ENCODE measurements around the gene RALGAPA2. TPM values are rescaled to one million over a fixed set of nuclear protein-coding genes. Genes with fewer than 3 reads are reported as not detected.

Gene RALGAPA2
- polyA plus RNA-seq, 1 of the 3 experiments (the other 2 are of a cell fraction) = 1.0 TPM

DNA sequence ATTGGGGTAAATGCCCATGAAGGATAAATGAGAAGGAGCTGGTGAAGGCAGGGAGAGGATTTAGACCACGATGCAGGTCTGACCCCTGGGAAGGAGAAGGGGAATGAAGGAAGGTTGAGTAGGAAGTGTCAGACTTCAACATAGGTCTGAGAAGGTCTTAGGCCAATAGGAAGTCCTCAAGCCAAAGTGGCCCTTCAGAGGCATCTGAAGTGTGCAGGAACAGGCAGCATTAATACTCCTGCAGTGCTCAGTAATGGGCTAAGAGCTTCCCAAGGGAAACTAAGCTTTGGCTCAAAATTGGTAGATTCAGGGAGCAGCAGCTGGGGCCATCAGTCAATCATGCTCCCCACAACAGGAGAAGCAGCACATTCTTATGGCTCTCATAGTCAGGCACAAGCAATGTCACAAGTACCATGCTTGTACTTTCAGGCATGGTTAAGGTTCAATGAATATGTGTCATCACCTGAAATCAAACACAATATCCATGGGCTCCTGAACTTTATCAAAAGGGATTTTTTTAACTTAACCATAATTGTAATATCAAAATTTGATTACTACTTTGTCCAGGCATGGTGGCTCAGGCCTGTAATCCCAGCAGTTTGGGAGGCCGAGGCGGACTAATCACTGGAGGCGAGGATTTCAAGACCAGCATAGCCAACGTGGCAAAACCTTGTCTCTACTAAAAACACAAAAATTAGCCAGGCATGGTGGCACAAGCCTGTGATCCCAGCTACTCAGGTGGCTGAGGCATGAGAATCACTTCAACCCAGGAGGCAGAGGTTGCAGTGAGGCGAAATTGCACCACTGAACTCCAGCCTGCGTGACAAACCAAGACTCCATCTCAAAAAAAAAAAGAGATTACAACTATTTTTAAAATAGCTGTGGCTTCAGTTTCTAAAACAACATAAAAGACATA is 9.9 kb downstream of the RALGAPA2 start:
- TF ChIP-seq MXI1 (IDR thresholded peaks at IDR 0.05; ENCODE audit: low read depth, low read length) (no peak), FOXJ3 (CRISPR knock-in tag; IDR thresholded peaks at IDR 0.05) (no peak), NFIC (IDR thresholded peaks at IDR 0.05; ENCODE audit: borderline replicate concordance) (no peak), PBX3 (IDR thresholded peaks at IDR 0.05) (no peak), TAF1 (IDR thresholded peaks at IDR 0.05; ENCODE audit: borderline replicate concordance, low read depth, low read length) (no peak), TCF12 (IDR thresholded peaks at IDR 0.05) (no peak)
- no peaks in the 10 kb centered on the region for H3K9me2 ChIP-seq
- H3K27ac ChIP-seq (ENCODE audit: low read depth in 2 of 2, low read length in 1 of 2) = no peak overlapping the region
- no peaks in the 10 kb centered on the region; the same call in 1 of the 2 replicates for H3K27me3 ChIP-seq (ENCODE audit: insufficient read depth)
- no peaks in the 10 kb centered on the region for H3K9me3 ChIP-seq
- H3K4me1 ChIP-seq (ENCODE audit: control insufficient read depth in 1 of 2, insufficient read depth in 2 of 2, low read depth in 1 of 2, low read length in 1 of 2) = peaks cover 0 to 3% of the 10 kb centered on the region in 2 experiments; a peak in 1 of 4 replicates
- CTCF ChIA-PET = interaction anchor here (1.1 kb wide), 1 partner anchor 37 kb away, joined by 3 read pairs; no protein-coding TSS in a partner anchor
- no peak overlapping the region for H2AFZ ChIP-seq (ENCODE audit: low read depth)
- no peak for DNase-seq
- WGBS (ENCODE audit: low lambda C conversion rate) = 79% methylated on average over 7 of the region's 7 CpGs
- H3F3A ChIP-seq (replicated peaks; ENCODE audit: insufficient read depth) = no peaks in the 10 kb centered on the region
- no peaks in the 10 kb centered on the region for H4K20me1 ChIP-seq (ENCODE audit: insufficient read depth)
- H3K36me3 ChIP-seq (replicated peaks in 1 of 2; ENCODE audit: control insufficient read depth in 1 of 2, insufficient read depth in 2 of 2, low read length in 1 of 2) = no peaks in the 10 kb centered on the region
- H3K4me2 ChIP-seq = no peak overlapping the region
- no peak overlapping the region for H3K9ac ChIP-seq
- no peak overlapping the region for H3K4me3 ChIP-seq (ENCODE audit: low read depth in 2 of 2, low read length in 1 of 2)
- POLR2A ChIA-PET = no interaction called here
- H3K79me2 ChIP-seq (ENCODE audit: insufficient read depth) = no peaks in the 10 kb centered on the region

DNA sequence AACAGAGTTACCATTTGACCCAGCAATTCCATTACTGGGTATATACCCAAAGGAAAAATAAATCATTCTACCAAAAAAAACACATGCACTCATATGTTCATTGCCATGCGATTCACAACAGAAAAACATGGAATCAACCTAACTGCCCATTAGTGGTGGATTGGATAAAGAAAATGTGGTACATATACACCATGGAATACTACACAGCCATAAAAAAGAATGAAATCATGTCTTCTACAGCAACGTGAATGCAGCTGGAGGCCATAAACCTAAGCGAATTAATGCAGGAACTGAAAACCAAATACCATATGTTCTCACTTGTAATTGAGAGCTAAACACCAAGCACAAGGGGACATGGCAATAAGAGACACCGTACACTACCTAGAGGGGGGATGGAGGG is 12.5 kb downstream of the RALGAPA2 start:
- H3K4me3 ChIP-seq (ENCODE audit: low read depth in 2 of 2, low read length in 1 of 2) = no peak overlapping the region
- DNase-seq = no peak
- POLR2A ChIA-PET = no interaction called here

DNA sequence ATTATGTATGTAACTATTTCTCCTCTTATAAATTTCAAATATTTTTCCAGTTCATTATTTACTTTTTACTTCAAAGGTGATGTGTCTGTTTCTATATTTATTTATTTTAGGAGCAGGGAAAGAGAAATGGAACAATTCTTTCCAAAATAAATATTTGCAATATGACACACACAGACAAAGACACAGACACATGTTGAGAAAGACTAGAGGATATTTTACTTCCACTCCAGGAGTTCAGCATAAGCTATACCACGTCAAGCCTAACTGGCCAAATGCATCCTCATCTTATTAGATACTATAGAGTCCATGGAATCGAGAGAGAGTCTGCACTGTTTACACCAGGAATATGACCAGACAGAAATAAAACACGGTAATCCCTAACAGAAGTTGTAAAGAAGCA is 13.3 kb downstream of the RALGAPA2 start:
- DNase-seq = no peak
- WGBS (ENCODE audit: low lambda C conversion rate) = 51% methylated on average over 3 of the region's 3 CpGs
- Histone ChIP-seq H3K4me1 (ENCODE audit: control insufficient read depth in 1 of 2, insufficient read depth in 2 of 2, low read depth in 1 of 2, low read length in 1 of 2) (no peaks in the 10 kb centered on the region), H3K79me2 (ENCODE audit: insufficient read depth) (no peaks in the 10 kb centered on the region), H3K9me3 (no peaks in the 10 kb centered on the region), H3K9ac (no peak overlapping the region), H3K4me2 (no peak overlapping the region), H3K27me3 (ENCODE audit: insufficient read depth) (no peaks in the 10 kb centered on the region), H3K4me3 (ENCODE audit: low read depth in 2 of 2, low read length in 1 of 2) (no peak overlapping the region), H3F3A (replicated peaks; ENCODE audit: insufficient read depth) (no peaks in the 10 kb centered on the region), H2AFZ (ENCODE audit: low read depth) (no peak overlapping the region), H3K9me2 (no peaks in the 10 kb centered on the region), H3K27ac (ENCODE audit: low read depth in 2 of 2, low read length in 1 of 2) (no peak overlapping the region), H4K20me1 (ENCODE audit: insufficient read depth) (no peaks in the 10 kb centered on the region), H3K36me3 (replicated peaks in 1 of 2; ENCODE audit: control insufficient read depth in 1 of 2, insufficient read depth in 2 of 2, low read length in 1 of 2) (no peaks in the 10 kb centered on the region)
- CTCF ChIA-PET = no interaction called here
- POLR2A ChIA-PET = no interaction called here
- TF ChIP-seq, protein P1, sequence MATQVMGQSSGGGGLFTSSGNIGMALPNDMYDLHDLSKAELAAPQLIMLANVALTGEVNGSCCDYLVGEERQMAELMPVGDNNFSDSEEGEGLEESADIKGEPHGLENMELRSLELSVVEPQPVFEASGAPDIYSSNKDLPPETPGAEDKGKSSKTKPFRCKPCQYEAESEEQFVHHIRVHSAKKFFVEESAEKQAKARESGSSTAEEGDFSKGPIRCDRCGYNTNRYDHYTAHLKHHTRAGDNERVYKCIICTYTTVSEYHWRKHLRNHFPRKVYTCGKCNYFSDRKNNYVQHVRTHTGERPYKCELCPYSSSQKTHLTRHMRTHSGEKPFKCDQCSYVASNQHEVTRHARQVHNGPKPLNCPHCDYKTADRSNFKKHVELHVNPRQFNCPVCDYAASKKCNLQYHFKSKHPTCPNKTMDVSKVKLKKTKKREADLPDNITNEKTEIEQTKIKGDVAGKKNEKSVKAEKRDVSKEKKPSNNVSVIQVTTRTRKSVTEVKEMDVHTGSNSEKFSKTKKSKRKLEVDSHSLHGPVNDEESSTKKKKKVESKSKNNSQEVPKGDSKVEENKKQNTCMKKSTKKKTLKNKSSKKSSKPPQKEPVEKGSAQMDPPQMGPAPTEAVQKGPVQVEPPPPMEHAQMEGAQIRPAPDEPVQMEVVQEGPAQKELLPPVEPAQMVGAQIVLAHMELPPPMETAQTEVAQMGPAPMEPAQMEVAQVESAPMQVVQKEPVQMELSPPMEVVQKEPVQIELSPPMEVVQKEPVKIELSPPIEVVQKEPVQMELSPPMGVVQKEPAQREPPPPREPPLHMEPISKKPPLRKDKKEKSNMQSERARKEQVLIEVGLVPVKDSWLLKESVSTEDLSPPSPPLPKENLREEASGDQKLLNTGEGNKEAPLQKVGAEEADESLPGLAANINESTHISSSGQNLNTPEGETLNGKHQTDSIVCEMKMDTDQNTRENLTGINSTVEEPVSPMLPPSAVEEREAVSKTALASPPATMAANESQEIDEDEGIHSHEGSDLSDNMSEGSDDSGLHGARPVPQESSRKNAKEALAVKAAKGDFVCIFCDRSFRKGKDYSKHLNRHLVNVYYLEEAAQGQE (IDR thresholded peaks at IDR 0.05; ENCODE audit: low read depth, low read length) = no peak
- TF ChIP-seq, protein P2, sequence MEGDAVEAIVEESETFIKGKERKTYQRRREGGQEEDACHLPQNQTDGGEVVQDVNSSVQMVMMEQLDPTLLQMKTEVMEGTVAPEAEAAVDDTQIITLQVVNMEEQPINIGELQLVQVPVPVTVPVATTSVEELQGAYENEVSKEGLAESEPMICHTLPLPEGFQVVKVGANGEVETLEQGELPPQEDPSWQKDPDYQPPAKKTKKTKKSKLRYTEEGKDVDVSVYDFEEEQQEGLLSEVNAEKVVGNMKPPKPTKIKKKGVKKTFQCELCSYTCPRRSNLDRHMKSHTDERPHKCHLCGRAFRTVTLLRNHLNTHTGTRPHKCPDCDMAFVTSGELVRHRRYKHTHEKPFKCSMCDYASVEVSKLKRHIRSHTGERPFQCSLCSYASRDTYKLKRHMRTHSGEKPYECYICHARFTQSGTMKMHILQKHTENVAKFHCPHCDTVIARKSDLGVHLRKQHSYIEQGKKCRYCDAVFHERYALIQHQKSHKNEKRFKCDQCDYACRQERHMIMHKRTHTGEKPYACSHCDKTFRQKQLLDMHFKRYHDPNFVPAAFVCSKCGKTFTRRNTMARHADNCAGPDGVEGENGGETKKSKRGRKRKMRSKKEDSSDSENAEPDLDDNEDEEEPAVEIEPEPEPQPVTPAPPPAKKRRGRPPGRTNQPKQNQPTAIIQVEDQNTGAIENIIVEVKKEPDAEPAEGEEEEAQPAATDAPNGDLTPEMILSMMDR (IDR thresholded peaks at IDR 0.05) = no peak
- TF ChIP-seq MXI1 (IDR thresholded peaks at IDR 0.05; ENCODE audit: low read depth, low read length) = no peak
- no peak for TF ChIP-seq EZH2phosphoT487 (IDR thresholded peaks at IDR 0.05; ENCODE audit: borderline replicate concordance, low read depth)
- TF ChIP-seq, protein P3, sequence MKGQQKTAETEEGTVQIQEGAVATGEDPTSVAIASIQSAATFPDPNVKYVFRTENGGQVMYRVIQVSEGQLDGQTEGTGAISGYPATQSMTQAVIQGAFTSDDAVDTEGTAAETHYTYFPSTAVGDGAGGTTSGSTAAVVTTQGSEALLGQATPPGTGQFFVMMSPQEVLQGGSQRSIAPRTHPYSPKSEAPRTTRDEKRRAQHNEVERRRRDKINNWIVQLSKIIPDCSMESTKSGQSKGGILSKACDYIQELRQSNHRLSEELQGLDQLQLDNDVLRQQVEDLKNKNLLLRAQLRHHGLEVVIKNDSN (IDR thresholded peaks at IDR 0.05; ENCODE audit: borderline replicate concordance, low read depth) = no peak

More for the DNA sequence above, 12.5 kb downstream of the RALGAPA2 start:
- H3K27me3 ChIP-seq (ENCODE audit: insufficient read depth) = no peaks in the 10 kb centered on the region; the same call in 1 of the 2 replicates
- no peaks in the 10 kb centered on the region for H3F3A ChIP-seq (replicated peaks; ENCODE audit: insufficient read depth)
- H3K9ac ChIP-seq = no peak overlapping the region
- no peaks in the 10 kb centered on the region for H4K20me1 ChIP-seq (ENCODE audit: insufficient read depth)
- H3K79me2 ChIP-seq (ENCODE audit: insufficient read depth) = no peaks in the 10 kb centered on the region
- no peak overlapping the region for H3K27ac ChIP-seq (ENCODE audit: low read depth in 2 of 2, low read length in 1 of 2)
- H3K9me2 ChIP-seq = no peaks in the 10 kb centered on the region
- no peaks in the 10 kb centered on the region for H3K36me3 ChIP-seq (replicated peaks in 1 of 2; ENCODE audit: control insufficient read depth in 1 of 2, insufficient read depth in 2 of 2, low read length in 1 of 2)
- no peak overlapping the region for H3K4me2 ChIP-seq
- CTCF ChIA-PET = interaction anchor here (0.9 to 1.4 kb wide), 2 partner anchors 106 to 160 kb away, joined by 3 to 4 read pairs; no protein-coding TSS in a partner anchor
- no peaks in the 10 kb centered on the region for H3K4me1 ChIP-seq (ENCODE audit: control insufficient read depth in 1 of 2, insufficient read depth in 2 of 2, low read depth in 1 of 2, low read length in 1 of 2)
- no peak overlapping the region for H2AFZ ChIP-seq (ENCODE audit: low read depth)
- TF ChIP-seq MAX (IDR thresholded peaks at IDR 0.05; ENCODE audit: low read depth) = no peak
- no peaks in the 10 kb centered on the region for H3K9me3 ChIP-seq
- 70% methylated on average over 4 of the region's 4 CpGs for WGBS (ENCODE audit: low lambda C conversion rate)
